Epithelial cell of proximal tubule (primary cell): Measurements from ENCODE around the gene NGEF. TPM values are rescaled to one million over a fixed set of nuclear protein-coding genes. Genes with fewer than 3 reads are reported as not detected.

ENCODE experiments used
- DNase-seq: peaks from one replicate; pipeline ENCODE4 v3.0.0-alpha.2; 2011; ENCODE audit warnings: low read depth
- H3K4me3 ChIP-seq: 2 replicates; pipeline ENCODE4 v1.5.1; 2011; ENCODE audit warnings: low read depth, mild to moderate bottlenecking, low read length
- total RNA-seq: library from RNA; depleted of rRNA; stranded (reverse); fragments of >200 nt; gene quantifications from 2 replicates; pipeline ENCODE4 v1.2.3, GENCODE V29; 2015
- TF ChIP-seq, protein P1 (sequence below): conservative IDR thresholded peaks from 2 replicates; pipeline ENCODE4 v1.5.1; 2012; ENCODE audit warnings: low read depth, mild to moderate bottlenecking, low read length

Gene NGEF
- total RNA-seq, 1 donor from 2014 or later = 8.6 TPM

DNA sequence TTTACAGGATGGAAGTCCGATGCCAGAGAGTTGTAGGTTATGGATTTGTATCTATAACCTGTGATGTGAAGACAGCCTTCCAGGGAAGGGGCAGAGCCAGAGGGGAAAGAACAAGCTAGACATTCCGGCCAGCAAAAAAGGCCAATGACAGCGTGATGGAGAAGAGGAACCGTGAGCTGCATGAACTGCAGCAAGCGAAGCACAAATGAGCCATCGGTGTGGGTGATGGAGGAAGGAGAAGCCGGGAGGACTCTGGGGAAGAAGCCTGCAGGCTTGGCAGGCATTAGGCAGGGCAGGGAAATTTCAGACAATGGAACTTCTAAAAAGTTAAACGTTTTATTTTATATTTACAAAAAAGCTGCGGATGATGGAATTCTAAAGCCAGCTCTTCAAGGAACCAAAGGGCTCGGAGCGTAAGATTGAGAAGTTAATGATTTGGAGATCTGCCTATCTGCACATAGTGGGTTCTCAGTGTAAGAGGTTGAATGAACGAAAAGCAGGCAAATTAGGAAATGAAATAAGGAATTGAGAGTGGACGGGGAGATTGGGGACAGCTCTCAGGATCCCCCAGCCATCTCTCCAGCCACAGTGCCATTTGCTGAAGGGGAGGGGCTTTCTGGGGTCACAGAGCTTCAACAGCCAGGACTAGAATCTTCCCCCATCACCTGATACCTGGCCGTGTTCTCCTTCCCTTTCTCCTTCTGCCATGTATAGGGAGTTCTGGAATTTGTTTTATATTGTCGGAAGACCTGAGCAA, 28.4 kb downstream of the NGEF start:
- no peak overlapping the region for H3K4me3 ChIP-seq
- TF ChIP-seq, protein P1, sequence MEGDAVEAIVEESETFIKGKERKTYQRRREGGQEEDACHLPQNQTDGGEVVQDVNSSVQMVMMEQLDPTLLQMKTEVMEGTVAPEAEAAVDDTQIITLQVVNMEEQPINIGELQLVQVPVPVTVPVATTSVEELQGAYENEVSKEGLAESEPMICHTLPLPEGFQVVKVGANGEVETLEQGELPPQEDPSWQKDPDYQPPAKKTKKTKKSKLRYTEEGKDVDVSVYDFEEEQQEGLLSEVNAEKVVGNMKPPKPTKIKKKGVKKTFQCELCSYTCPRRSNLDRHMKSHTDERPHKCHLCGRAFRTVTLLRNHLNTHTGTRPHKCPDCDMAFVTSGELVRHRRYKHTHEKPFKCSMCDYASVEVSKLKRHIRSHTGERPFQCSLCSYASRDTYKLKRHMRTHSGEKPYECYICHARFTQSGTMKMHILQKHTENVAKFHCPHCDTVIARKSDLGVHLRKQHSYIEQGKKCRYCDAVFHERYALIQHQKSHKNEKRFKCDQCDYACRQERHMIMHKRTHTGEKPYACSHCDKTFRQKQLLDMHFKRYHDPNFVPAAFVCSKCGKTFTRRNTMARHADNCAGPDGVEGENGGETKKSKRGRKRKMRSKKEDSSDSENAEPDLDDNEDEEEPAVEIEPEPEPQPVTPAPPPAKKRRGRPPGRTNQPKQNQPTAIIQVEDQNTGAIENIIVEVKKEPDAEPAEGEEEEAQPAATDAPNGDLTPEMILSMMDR = no peak
- DNase-seq = no peak

DNA sequence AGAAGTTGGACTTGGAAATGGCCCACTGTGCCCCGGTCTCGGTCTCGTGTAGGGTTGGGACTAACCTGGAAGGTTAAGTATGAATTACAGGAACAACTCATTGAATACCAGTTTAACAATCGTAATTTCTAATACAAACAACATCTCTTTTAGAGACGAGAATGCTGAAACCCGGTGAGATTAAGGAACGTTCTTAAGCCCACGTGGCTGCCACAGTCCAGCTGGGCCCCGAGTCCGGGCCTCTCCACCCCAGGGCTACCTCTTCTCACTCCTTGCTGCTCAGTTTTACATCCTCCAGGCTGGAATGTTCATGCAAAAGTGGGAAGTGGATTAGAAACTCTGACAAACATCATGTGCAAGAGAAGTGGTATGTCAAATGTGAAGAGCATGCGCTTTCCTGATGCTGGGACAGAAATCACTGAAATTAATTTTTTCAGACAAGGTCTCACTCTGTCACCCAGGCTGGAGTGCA, 29.4 kb downstream of the NGEF start:
- TF ChIP-seq, protein P1 = no peak
- no peak overlapping the region for H3K4me3 ChIP-seq
- no peak for DNase-seq

DNA sequence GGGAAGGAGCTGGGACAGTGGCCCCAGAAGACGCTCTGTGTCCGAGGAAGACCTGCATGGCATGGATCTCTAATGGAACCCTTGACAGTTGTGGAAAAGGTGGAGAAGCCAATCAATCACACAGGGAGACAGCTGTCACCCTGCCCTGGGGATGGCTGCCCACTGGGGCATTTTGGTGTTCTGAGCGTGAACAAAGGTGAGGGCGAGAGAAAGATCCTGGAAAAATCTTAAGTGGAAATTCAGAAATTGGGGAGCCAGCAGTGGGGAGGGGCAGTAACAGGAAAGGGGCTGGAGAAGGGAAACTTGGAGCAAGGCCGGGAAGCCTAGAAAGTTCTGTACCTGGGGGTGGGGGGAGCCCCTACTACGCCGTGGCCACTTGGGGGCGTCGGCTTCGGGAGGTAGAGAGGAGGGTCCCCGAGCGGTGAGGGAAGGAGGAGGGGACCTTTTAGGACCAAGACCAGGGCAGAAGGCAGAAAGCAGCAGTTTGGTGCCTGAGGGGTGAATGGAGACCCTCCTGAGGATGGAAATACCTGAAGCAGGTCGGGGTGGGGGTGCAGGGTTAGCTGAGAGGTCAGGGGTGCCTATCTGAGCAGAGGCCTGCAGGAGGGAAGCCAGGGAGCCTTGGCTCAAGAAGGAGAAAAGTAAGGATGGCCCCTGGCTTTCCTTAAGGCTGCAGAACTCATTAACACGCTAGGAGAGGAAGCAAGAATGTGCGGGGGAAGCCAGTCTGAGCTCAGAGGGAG, 30.0 kb downstream of the NGEF start:
- TF ChIP-seq, protein P1 = no peak
- H3K4me3 ChIP-seq = no peak overlapping the region
- DNase-seq = no peak

DNA sequence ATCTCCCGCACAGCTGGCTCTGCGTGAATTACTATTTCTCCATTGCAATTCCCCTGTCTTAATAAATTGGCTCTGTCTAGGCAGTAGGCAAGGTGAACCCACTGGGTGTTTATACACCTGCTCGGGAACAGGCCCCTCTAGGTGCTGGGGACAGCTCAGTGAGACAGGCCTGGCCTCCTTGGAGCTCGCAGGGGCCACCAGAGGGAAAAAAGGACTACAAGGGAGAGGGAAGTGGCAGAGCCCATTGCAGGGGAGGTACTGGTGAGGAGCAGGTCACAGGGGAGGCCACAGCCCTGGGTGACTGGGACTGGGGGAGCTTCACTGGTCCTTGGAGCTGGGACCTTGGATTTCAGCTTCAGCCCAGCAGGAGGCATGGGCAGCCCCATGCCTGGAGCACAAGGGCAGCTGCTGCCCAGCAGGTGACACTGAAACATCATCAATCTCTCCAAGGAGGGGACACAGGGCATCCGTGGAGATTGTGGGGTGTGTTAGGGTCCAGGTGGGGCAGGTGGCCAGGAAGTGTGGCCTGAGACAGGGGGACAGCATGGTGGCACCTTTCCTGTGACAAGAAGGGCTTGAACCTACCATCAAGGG, 31.2 kb downstream of the NGEF start:
- no peak for DNase-seq
- no peak overlapping the region for H3K4me3 ChIP-seq

DNA sequence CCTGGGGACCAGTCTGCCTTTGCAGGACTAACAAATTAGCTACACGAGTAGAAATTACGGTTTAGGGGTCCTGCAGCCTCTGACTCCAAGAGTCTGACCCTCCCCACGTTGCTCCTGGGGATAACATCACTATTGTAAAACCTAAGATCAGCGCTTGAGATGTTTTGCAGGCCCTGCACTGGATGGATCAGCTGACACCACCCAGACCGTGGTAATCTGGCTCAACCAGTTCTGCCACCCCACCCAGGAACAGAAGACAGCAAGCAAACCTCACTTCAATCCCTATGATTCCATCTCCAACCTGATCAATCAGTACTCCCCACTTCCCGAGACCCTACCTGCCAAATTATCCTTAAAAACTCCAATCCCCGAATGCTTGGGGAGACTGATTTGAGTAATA, 31.7 kb downstream of the NGEF start:
- no peak for DNase-seq
- TF ChIP-seq, protein P1 = no peak

More for the DNA sequence above, 31.2 kb downstream of the NGEF start:
- TF ChIP-seq, protein P1 = peak; percentile 26

DNA sequence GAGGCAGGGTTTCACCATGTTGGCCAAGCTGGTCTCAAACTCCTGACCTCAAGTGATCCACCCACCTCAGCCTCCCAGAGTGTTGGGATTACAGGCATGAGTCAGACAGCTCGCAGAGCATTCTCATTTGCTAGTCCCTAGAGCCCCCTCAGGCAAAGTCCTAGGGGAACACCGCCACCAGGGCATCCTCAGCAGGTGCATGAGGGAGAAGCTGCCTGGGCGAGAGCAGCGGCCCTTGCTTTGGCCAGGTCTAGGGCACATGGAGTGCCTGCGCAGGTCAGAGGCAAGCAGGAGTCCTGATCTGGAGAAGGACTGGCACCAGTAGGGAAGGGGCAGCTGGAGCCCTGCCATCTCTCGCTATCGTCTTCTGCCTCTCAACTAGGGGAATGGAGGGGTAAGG, 32.4 kb downstream of the NGEF start:
- TF ChIP-seq, protein P1 = no peak
- H3K4me3 ChIP-seq = no peak overlapping the region
- DNase-seq = no peak

More for the DNA sequence above, 31.7 kb downstream of the NGEF start:
- no peak overlapping the region for H3K4me3 ChIP-seq
